Liver (tissue), 3 donors: ENCODE results near the gene ZNF595.

Source experiments
- CTCF ChIP-seq: fragments of 150-350 bp; IDR thresholded peaks from 2 replicates; pipeline ENCODE4 v1.5.1; 2017; ENCODE audit warnings: improper control_type of control experiment, low read depth, low read length; ENCODE audit not compliant: missing input control
- RAD21 ChIP-seq, 2 donors: IDR thresholded peaks; 2 replicates each; pipeline ENCODE4 v1.6.1; 2016; ENCODE audit warnings: antibody characterized with exemption in 2 of 2, mild to moderate bottlenecking in 2 of 2
- TAF1 ChIP-seq: conservative IDR thresholded peaks from 2 replicates; pipeline ENCODE4 v1.6.1; 2016; ENCODE audit warnings: antibody characterized with exemption, mild to moderate bottlenecking
- donor health status: healthy.
- donor health status: healthy.

GRCh38 chr4:85951-86350 lies 32.8 kb downstream of the ZNF595 start:
- TF ChIP-seq CTCF (no peak), TAF1 (no peak), RAD21 (IDR thresholded peaks at IDR 0.05) (no peak)
